Measurements from ENCODE around the gene HOOK2. TPM values are rescaled to one million over a fixed set of nuclear protein-coding genes. Genes with fewer than 3 reads are reported as not detected.

HOOK2 gene
- total and polyA plus RNA-seq, 2 of the 13 experiments (the other 11 are each of a cell fraction or from before 2014, with no cell fraction given) = 9.2 to 12.9 TPM

- peak; percentile 85 for TF ChIP-seq MNT (IDR thresholded peaks at IDR 0.05)
- TF ChIP-seq REST (IDR thresholded peaks at IDR 0.05; ENCODE audit: borderline replicate concordance in 1 of 2, low read depth in 1 of 2, low read length in 2 of 2) = peak in 1 of 2 experiments; percentile 39; a peak in 1 of 4 replicates
- no peak for TF ChIP-seq MBD4 (IDR thresholded peaks at IDR 0.05; ENCODE audit: borderline replicate concordance, low read length)
- peak; percentile 91 for TF ChIP-seq SPEN (CRISPR knock-in tag; IDR thresholded peaks at IDR 0.05; ENCODE audit: low read depth)
- peak; percentile 69; the same call in 1 of the 2 replicates for TF ChIP-seq TAF1 (CRISPR knock-in tag; IDR thresholded peaks at IDR 0.05)
- TF ChIP-seq ZNF232 (CRISPR knock-in tag; IDR thresholded peaks at IDR 0.05; ENCODE audit: borderline replicate concordance) = no peak
- TF ChIP-seq HCFC1 (IDR thresholded peaks at IDR 0.05; ENCODE audit: low read depth, low read length) = peak; percentile 65
- TF ChIP-seq ZNF414 (CRISPR knock-in tag; IDR thresholded peaks at IDR 0.05) = no peak
- no peak; the same call in 1 of the 2 replicates for TF ChIP-seq FOXP4 (CRISPR knock-in tag; IDR thresholded peaks at IDR 0.05)
- peak; percentile 39; the same call in 1 of the 2 replicates for TF ChIP-seq FOXK2 (IDR thresholded peaks at IDR 0.05)
- TF ChIP-seq FOSL2 (CRISPR knock-in tag; IDR thresholded peaks at IDR 0.05) = peak; percentile 41; the same call in 1 of the 2 replicates
- TF ChIP-seq PAXIP1 (CRISPR knock-in tag; conservative IDR thresholded peaks at IDR 0.05) = peak; percentile 36; the same call in 1 of the 2 replicates
- 0 out of 2 replicates have a peak, but pooled peaks have one; percentile 14 for TF ChIP-seq CREB3 (CRISPR knock-in tag; IDR thresholded peaks at IDR 0.05)
- no peak for TF ChIP-seq ZFP90 (CRISPR knock-in tag; IDR thresholded peaks at IDR 0.05; ENCODE audit: borderline replicate concordance)
- peak; percentile 71; the same call in 1 of the 2 replicates for TF ChIP-seq SNAPC2 (CRISPR knock-in tag; IDR thresholded peaks at IDR 0.05)
Observed at GRCh38 chr19:12722566-12723380, 52.6 kb downstream of the HOOK2 start (continued).

All from HepG2 (cell line).